Sigmoid colon (tissue), 7 donors: ENCODE measurements around the gene POU2F3. TPM values are rescaled to one million over a fixed set of nuclear protein-coding genes. Genes with fewer than 3 reads are reported as not detected.

Source experiments
- DNase-seq: peaks from one replicate; pipeline ENCODE4 v3.0.0-alpha.2; 2019
- H3K27ac ChIP-seq, 4 donors: fragments of 200-600 bp; sonication (generic); one replicate each; pipeline ENCODE4 v1.5.1; 2016 to 2019; ENCODE audit warnings: mild to moderate bottlenecking in 1 of 4
- H3K27me3 ChIP-seq, 3 donors: fragments of 200-600 bp; sonication (generic); one replicate each; pipeline ENCODE4 v1.5.1; 2019; ENCODE audit warnings: mild to moderate bottlenecking in 1 of 3
- H3K36me3 ChIP-seq, 4 donors: fragments of 200-600 bp; sonication (generic); one replicate each; pipeline ENCODE4 v1.5.1; 2016 to 2019
- H3K4me1 ChIP-seq, 4 donors: fragments of 200-600 bp; sonication (generic); one replicate each; pipeline ENCODE4 v1.5.1; 2017 to 2019
- H3K4me3 ChIP-seq, 4 donors: fragments of 200-600 bp; sonication (generic); one replicate each; pipeline ENCODE4 v1.5.1; 2017 to 2019; ENCODE audit warnings: mild to moderate bottlenecking in 2 of 4, moderate library complexity in 1 of 4
- H3K9me3 ChIP-seq, 4 donors: fragments of 200-600 bp in 3 of 4; sonication (generic) in 3 of 4; one replicate each; pipeline versions ENCODE4 v1.5.1 to v1.6.1; 2013 to 2019
- CTCF ChIP-seq, 4 experiments: fragments of 450-650 bp in 3 of 4; fragments of 200-600 bp in 1 of 4; IDR thresholded peaks; one replicate each; pipeline ENCODE4 v1.5.1; 2016 to 2019; ENCODE audit warnings: antibody characterized with exemption in 4 of 4, mild to moderate bottlenecking in 3 of 4, moderate library complexity in 2 of 4
- EP300 ChIP-seq, 4 donors: sonication (generic); formaldehyde crosslinking; IDR thresholded peaks; one replicate each; pipeline ENCODE4 v1.6.1; 2017; ENCODE audit warnings: antibody characterized with exemption in 4 of 4
- POLR2A ChIP-seq, 2 donors: fragments of 450-650 bp; IDR thresholded peaks; one replicate each; pipeline ENCODE4 v1.6.1; 2016; ENCODE audit warnings: antibody characterized with exemption in 2 of 2, mild to moderate bottlenecking in 2 of 2, moderate library complexity in 2 of 2
- POLR2AphosphoS5 ChIP-seq, 4 donors: sonication (generic); formaldehyde crosslinking; IDR thresholded peaks; one replicate each; pipeline ENCODE4 v1.6.1; 2017; ENCODE audit warnings: antibody characterized with exemption in 4 of 4
- WGBS, 2 donors: extraction: QIAGEN DNeasy Blood & Tissue Kit; methylation state at CpG; one replicate each; pipeline ENCODE4 v1.1.7; 2013; 5-methylcytosine and 5-hydroxymethylcytosine counted together
- intact Hi-C: fragments of 100-400 bp; cut with DNase I; formaldehyde crosslinking; loops from one replicate; pipeline ENCODE4 v1.15.1; 2023
- polyA plus RNA-seq, 3 donors: library from polyadenylated mRNA; stranded (reverse); fragments of 200-250 nt; gene quantifications; one replicate each; pipeline ENCODE4 v1.2.3, GENCODE V29; 2013
- total RNA-seq, 4 donors: library from RNA; depleted of rRNA; stranded (reverse); fragments of >200 nt; gene quantifications; one replicate each; pipeline ENCODE4 v1.1.0, GENCODE V29; 2016
- donor health status: healthy with polysubstance abuse.
- donor health status: Bipolar disorder and iron deficiency.
- donor health status: healthy.

The POU2F3 gene
- total and polyA plus RNA-seq, 7 donors = 0.92 to 1.8 (median 1.3) TPM; not detected in 4

GRCh38 chr11:120295099-120295498 lies 55.2 kb downstream of the POU2F3 start:
- Histone ChIP-seq H3K4me1 (no peaks in the 10 kb centered on the region), H3K9me3 (no peaks in the 10 kb centered on the region), H3K27ac (no peak overlapping the region), H3K4me3 (no peak overlapping the region), H3K27me3 (peaks cover 0 to 32% (median 6%) of the 10 kb centered on the region in 3 donors), H3K36me3 (no peaks in the 10 kb centered on the region)
- 15 to 43% methylated on average over 4 of the region's 4 CpGs for WGBS, 2 donors
- TF ChIP-seq POLR2A (IDR thresholded peaks at IDR 0.05) = no peak
- no peak for TF ChIP-seq CTCF (IDR thresholded peaks at IDR 0.05)
- TF ChIP-seq POLR2AphosphoS5 (IDR thresholded peaks at IDR 0.05) = no peak
- TF ChIP-seq EP300 (IDR thresholded peaks at IDR 0.05) = no peak
- intact Hi-C loops = no loop called here
- no peak for DNase-seq

GRCh38 chr11:120296554-120296953 lies 56.6 kb downstream of the POU2F3 start:
- Histone ChIP-seq H3K4me3 (no peak overlapping the region), H3K27me3 (peaks cover 0 to 32% (median 6%) of the 10 kb centered on the region in 3 donors)

GRCh38 chr11:120298461-120298860 lies 58.5 kb downstream of the POU2F3 start:
- no peak overlapping the region for H3K27ac ChIP-seq
- H3K36me3 ChIP-seq = no peaks in the 10 kb centered on the region
- intact Hi-C loops = no loop called here
- no peaks in the 10 kb centered on the region for H3K9me3 ChIP-seq
- no peak overlapping the region for H3K4me3 ChIP-seq
- DNase-seq = no peak
- 81 to 94% methylated on average over 5 of the region's 5 CpGs for WGBS, 2 donors
- H3K27me3 ChIP-seq = peaks cover 0 to 26% (median 6%) of the 10 kb centered on the region in 3 donors
- no peak for TF ChIP-seq POLR2AphosphoS5 (IDR thresholded peaks at IDR 0.05)
- TF ChIP-seq EP300 (IDR thresholded peaks at IDR 0.05) = no peak
- TF ChIP-seq CTCF (IDR thresholded peaks at IDR 0.05) = no peak
- TF ChIP-seq POLR2A (IDR thresholded peaks at IDR 0.05) = no peak
- H3K4me1 ChIP-seq = no peaks in the 10 kb centered on the region

More at GRCh38 chr11:120296554-120296953, 56.6 kb downstream of the POU2F3 start:
- 96 to 98% methylated on average over 5 of the region's 5 CpGs for WGBS, 2 donors
- Histone ChIP-seq H3K36me3 (no peaks in the 10 kb centered on the region), H3K27ac (no peak overlapping the region), H3K4me1 (no peaks in the 10 kb centered on the region), H3K9me3 (no peaks in the 10 kb centered on the region)
- no peak for DNase-seq
- intact Hi-C loops = no loop called here
- TF ChIP-seq POLR2A (IDR thresholded peaks at IDR 0.05) = no peak
- no peak for TF ChIP-seq EP300 (IDR thresholded peaks at IDR 0.05)
- TF ChIP-seq CTCF (IDR thresholded peaks at IDR 0.05) = no peak
- no peak for TF ChIP-seq POLR2AphosphoS5 (IDR thresholded peaks at IDR 0.05)

- Histone ChIP-seq H3K9me3 (no peaks in the 10 kb centered on the region), H3K27me3 (peaks cover 0 to 3% (median 0%) of the 10 kb centered on the region in 3 donors), H3K36me3 (no peaks in the 10 kb centered on the region), H3K27ac (no peak overlapping the region), H3K4me1 (no peaks in the 10 kb centered on the region), H3K4me3 (no peak overlapping the region)
- WGBS, 2 donors = 21 to 64% methylated on average over 6 of the region's 6 CpGs
- intact Hi-C loops = loop anchor here (2.0 to 5.0 kb wide), 2 partner anchors 67 to 635 kb away; no protein-coding TSS in a partner anchor
- TF ChIP-seq POLR2A (IDR thresholded peaks at IDR 0.05) = no peak
- no peak for TF ChIP-seq POLR2AphosphoS5 (IDR thresholded peaks at IDR 0.05)
- no peak for TF ChIP-seq EP300 (IDR thresholded peaks at IDR 0.05)
- no peak for TF ChIP-seq CTCF (IDR thresholded peaks at IDR 0.05)
- no peak for DNase-seq
These were observed 62.3 kb downstream of the POU2F3 start for GRCh38 chr11:120302001-120302805.
